HG03442 (cell line): ENCODE measurements around the gene TDP2.
A peak's percentile ranks its signal among the peaks of the same experiment; 100 is the strongest.
"Not testable (repeated sequence)": the region's sequence is repeated elsewhere in the genome, so short reads cannot be mapped to it uniquely, and the experiment has no call there.

Experiments
- ATAC-seq: cut with Tn5 transposase; IDR thresholded peaks from one replicate; pipeline ENCODE4 v1.9.1; 2021; ENCODE audit warnings: mild to moderate bottlenecking, moderate library complexity; ENCODE audit not compliant: unreplicated experiment

TDP2 gene

DNA sequence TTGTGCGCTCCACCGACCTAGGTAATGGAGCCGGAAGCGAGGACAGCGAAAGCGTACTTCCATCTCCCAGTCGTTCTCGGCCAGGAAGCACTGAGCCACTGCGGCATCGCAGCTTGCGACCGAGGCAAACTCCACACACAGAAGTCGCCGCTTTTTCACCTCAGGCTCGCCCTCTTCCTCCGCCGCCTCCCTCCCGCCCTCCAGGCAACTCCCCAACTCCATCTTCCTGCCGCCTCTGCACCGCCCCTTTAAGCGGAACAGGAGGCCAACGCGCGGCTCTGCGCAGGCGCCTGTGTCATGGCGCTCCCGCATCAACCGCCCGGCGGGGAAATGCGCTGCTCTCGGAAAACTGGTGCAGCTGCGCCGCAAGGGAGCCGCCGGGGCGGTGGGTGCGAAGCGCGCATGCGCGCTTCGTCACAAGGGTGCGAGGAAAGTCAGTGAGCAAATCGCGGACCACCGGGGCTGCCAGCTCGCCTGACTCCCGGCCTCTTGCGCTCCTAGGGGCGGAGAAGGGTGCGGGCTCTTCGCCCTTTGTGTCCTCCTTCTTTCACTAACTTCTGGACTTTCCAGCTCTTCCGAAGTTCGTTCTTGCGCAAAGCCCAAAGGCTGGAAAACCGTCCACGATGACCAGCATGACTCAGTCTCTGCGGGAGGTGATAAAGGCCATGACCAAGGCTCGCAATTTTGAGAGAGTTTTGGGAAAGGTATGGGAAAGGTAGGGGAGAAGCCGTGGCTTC, at the start of gene TDP2, which contains the start of gene ACOT13:
TSS of gene TDP2 (minus strand) at position 259 of the 737 bp plus-strand sequence. CDS start at position 222, 37 bp downstream.
TSS of gene ACOT13 (plus strand) at position 437 of the 737 bp plus-strand sequence. CDS start at position 624, 187 bp downstream.
- ATAC-seq: peak; percentile 94

GRCh38 chr6:24710519-24711303, 44.0 kb upstream of the TDP2 start:
- ATAC-seq: no peak

DNA sequence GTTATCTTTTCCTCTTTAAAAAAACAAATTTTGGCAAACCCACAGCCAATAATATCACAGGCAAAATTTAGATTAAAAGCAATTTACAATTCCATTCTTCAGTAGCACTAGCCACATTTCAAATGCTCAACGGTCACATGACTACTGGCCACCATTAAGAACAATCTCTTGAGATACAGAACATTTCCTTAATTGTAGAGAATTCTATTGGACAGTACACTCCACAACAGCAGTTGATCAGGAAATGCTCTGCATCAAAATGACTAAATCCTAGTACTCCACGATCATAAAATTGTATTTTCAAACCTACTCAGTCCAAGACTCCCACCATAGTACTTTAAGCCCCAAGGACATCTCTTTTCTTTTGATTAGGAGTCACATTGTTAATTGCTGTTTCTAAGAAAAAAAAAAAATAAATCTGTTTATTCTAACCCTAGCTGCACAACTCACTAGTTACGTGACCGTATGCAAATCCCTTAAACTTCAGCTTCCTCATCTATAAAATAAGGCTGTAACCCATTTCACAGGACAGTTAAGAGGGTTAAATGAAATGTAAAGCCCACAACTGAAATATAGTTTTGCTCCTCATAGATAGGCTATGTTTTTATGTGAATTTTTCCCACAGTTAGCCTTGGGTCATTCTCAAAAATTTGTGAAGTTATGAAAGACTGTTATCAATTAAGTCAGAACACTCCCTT, 42.5 kb upstream of the TDP2 start:
- ATAC-seq: no peak

- ATAC-seq: no peak
These were observed 41.9 kb upstream of the TDP2 start for GRCh38 chr6:24708612-24709011.

DNA sequence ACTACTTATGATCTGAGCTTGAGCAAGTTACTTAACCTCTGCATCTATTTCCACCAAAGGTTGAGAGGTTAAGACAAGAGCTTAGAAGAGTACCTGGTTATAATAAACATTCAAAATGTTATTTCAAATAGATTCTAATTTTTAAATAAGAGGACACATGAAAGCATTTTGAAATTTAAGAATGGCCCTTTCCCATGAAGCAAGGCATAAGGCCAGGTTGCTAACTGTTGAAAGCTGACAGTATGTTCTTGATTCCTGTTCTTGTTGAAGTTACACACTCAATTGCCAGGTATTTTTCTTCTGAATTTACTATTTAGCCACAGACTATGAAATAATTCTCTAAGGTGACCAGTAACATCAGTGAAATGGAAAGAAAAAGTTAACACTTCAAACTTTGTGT, 37.8 kb upstream of the TDP2 start:
- ATAC-seq: no peak

DNA sequence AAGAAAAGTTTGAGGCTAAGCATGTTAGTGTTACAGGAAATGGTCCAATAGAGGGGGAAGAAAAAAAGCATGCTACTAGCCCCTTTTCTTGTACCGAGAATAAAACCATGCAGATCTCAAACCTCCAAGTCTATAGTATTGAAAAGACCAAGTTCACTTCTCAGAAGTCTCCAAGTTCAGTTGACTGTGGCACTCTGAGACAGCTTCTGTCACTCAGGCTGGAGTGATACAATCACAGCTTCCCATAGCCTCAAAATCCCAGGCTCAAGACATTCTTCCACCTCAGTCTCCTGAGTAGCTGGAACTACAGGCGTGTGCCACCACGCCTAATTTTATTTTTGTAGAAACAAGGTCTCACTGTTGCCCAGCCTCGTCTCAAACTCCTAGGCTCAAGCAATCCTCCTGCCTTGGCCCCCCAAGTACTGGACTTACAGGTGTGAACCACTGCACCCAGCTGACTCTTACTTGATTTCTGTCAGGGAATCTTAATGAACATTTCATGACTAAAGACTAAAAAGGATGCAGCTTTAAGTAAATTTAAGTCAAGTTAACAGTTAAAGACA, 36.1 kb upstream of the TDP2 start:
- ATAC-seq: no peak

DNA sequence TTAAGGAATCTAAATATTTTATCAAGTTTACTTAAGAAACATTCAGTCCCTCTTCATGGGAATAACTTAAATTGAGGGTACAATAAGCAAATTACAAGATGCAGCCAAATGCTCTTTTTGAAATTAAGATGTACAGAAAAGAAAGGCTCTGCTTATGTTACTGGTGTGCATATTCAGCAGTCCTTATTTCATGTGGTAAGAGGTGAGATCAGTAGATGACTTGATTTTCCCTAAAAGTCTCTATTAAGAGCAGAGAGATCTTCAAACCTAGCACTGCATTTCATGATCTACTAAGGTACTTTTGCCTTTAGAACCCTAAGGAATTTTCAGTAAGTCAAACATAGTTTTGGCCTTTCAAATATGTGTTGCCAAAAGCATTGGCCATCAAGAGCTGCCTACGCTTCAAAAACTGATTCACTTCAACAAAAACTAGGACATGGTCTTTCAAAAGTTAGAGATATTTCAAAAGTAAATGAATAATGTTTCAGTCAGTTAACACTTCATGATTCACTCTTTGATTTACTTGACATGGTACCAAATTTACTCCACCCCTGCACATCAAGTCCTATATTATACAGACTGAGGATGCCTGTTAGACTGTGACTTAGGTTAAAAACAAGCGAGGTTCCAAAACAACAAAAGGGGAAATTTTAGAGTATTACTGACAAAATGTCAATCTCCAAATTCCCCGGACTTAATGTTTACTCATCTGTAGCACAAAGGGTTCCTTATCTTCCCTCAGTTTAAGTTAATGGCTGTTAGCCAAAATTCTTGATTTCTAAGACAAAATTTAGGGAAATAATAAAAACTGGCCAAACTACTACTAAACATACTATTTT, 33.0 kb upstream of the TDP2 start:
- no peak for ATAC-seq

DNA sequence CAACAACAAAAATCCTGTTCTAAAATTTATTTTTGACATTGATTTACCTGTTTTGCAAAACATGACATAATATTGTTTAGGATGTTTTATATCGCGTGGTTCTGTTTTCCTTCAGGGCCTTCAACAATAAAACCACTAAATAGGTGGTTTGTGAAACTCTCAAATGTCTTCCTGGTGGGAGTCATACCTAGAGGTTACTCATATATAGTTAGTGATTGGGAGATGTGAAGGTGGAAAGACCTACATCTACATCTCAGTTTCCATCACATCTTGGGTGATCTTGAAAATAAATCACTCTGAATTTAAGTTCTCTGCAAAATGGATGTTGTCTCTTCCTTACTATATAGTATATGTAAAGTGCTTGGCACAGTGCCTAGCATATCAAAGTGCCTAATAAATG, 29.4 kb upstream of the TDP2 start:
- ATAC-seq: no peak

- not testable (repeated sequence) for ATAC-seq
These were observed 28.9 kb upstream of the TDP2 start for GRCh38 chr6:24695635-24696034.

- no peak for ATAC-seq
These were observed 27.5 kb upstream of the TDP2 start for GRCh38 chr6:24694198-24694597.

DNA sequence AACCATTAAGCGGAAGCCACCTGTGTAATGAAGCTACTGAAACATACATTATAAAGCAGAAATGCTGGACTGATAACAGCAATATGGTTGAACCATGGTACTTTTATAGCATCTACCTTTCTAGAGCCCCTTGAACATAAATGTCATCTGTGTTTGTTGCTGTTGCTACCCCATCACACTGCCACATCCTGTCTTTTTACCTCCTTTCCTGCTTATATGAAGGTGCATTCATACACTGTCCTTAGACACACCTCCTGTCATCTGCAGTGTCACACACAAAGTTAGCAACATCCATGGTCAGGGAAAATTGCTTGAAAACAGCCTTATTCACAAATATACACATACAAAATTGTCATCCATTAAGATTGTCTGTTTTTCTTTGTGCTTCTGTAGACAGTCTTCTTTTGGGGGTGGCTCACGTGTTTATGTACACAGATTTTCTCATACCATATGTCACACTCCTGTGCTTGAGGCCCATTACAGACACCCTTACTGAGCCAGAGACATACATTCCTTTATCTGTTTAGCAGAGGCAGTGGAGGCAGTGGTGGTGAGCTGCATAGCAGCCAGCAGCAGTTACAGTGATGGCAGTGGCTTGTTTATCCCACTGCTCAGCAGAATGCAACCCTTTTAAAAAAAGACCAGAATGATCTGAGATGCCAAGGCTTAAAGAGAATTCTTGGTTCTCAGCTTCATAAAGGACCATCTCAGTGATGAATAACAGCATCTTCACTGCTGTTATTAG, 26.3 kb upstream of the TDP2 start:
- ATAC-seq: no peak

GRCh38 chr6:24692415-24692814, 25.7 kb upstream of the TDP2 start:
- ATAC-seq: no peak

GRCh38 chr6:24692003-24692402, 25.3 kb upstream of the TDP2 start:
- ATAC-seq: no peak

DNA sequence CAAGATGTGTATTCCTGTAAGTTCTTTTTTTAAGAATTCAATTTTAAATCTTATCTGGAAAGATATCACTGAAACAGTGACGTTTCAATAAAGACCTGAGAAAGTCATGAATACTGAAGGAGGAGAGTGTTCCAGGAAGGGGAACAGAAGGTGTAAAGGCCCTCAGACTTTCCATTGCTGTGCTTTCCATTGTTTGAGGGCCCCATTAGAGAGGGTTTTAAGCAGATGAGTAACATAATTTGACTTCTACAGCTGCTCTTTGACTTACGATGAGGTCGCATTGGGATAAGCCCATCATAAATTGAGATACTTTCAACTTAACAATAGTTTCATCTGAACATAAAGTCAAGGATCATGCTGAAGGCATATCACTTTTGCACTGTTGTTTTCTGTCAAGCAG, 24.9 kb upstream of the TDP2 start:
- no peak for ATAC-seq

DNA sequence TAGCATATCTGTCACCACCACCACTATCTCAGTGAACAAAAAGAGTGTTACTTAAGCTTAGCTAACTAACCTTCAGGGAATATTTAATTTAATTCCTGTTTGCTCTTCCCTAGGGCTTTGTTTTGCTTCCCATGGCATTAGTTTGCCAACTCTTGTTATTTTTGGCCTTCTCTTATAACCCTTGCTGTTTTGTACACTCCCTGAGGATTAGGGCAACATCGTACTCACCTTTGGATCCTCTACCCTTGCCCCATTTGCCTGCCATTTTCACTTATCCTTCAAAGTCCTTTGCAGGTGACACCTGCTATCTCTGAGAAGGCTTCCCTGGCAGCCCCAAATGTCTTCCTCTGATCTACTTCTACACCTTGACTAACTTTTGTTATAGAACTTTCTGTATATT, 23.9 kb upstream of the TDP2 start:
- no peak for ATAC-seq

- no peak for ATAC-seq
These were observed 23.3 kb upstream of the TDP2 start for GRCh38 chr6:24689964-24690363.

- no peak for ATAC-seq
These were observed 20.2 kb upstream of the TDP2 start for GRCh38 chr6:24686946-24687345.

- ATAC-seq: no peak
These were observed 19.7 kb upstream of the TDP2 start for GRCh38 chr6:24686408-24686807.
